Lung (tissue), 12 donors: Measurements from ENCODE around the gene IGDCC3. TPM values are rescaled to one million over a fixed set of nuclear protein-coding genes. Genes with fewer than 3 reads are reported as not detected.

Source experiments
- ATAC-seq: fragments of 200-7000 bp; cut with Tn5 transposase; one replicate; pipeline ENCODE4 v1.9.1; 2020; ENCODE audit warnings: moderate number of reproducible peaks; ENCODE audit not compliant: insufficient read depth, low FRiP score
- DNase-seq, 3 donors: peaks; one replicate each; pipeline ENCODE4 v3.0.0-alpha.2; 2013 to 2017
- H3K27ac ChIP-seq, 2 donors: one replicate each; pipeline ENCODE4 v1.5.1; 2013; ENCODE audit warnings: mild to moderate bottlenecking in 2 of 2, moderate library complexity in 2 of 2, control low read depth in 1 of 2, inconsistent platforms in 1 of 2, low read depth in 1 of 2, low read length in 1 of 2
- H3K27me3 ChIP-seq, 3 donors: one replicate each; pipeline ENCODE4 v1.5.1; 2013; ENCODE audit warnings: low read length in 2 of 3; ENCODE audit not compliant: control insufficient read depth in 3 of 3, insufficient read depth in 3 of 3
- H3K36me3 ChIP-seq, 4 donors: one replicate each; pipeline ENCODE4 v1.5.1; 2013; ENCODE audit warnings: low read length in 4 of 4, mild to moderate bottlenecking in 1 of 4, moderate library complexity in 1 of 4; ENCODE audit not compliant: control insufficient read depth in 4 of 4, insufficient read depth in 4 of 4
- H3K4me1 ChIP-seq, 5 donors: one replicate each; pipeline ENCODE4 v1.5.1; 2013; ENCODE audit warnings: low read length in 5 of 5, mild to moderate bottlenecking in 2 of 5, moderate library complexity in 1 of 5; ENCODE audit not compliant: control insufficient read depth in 5 of 5, insufficient read depth in 5 of 5
- H3K4me3 ChIP-seq: one replicate; pipeline ENCODE4 v1.5.1; 2013; ENCODE audit warnings: mild to moderate bottlenecking, control low read depth, moderate library complexity
- H3K9ac ChIP-seq, 2 donors: one replicate each; pipeline ENCODE4 v1.5.1; 2013; ENCODE audit warnings: low read length in 2 of 2, control low read depth in 1 of 2; ENCODE audit not compliant: insufficient read depth in 1 of 2
- H3K9me3 ChIP-seq, 4 donors: one replicate each; pipeline ENCODE4 v1.5.1; 2013; ENCODE audit warnings: low read length in 3 of 4, mild to moderate bottlenecking in 1 of 4, moderate library complexity in 1 of 4; ENCODE audit not compliant: control insufficient read depth in 4 of 4, insufficient read depth in 3 of 4
- CTCF ChIP-seq: IDR thresholded peaks from 2 replicates; pipeline ENCODE4 v1.5.1; 2012; ENCODE audit warnings: mild to moderate bottlenecking; ENCODE audit errors: control extremely low read depth, extremely low read depth
- WGBS, 2 donors: extraction: QIAGEN DNeasy Blood & Tissue Kit; methylation state at CpG; one replicate each; pipeline ENCODE4 v1.1.7; 2013; 5-methylcytosine and 5-hydroxymethylcytosine counted together
- polyA plus RNA-seq, 2 donors: library from polyadenylated mRNA; stranded (reverse); fragments of 200-250 nt; gene quantifications; one replicate each; pipeline ENCODE4 v1.2.1, GENCODE V29; 2013
- total RNA-seq, 2 donors: library from RNA; depleted of rRNA in 1 of 2; stranded (reverse); fragments of >200 nt in 1 of 2; gene quantifications; one replicate each; pipeline ENCODE4 v1.2.1, GENCODE V29; 2014 to 2021
- donor health status: control.
- donor health status: control.
- donor health status: Bipolar disorder and iron deficiency.
- donor health status: healthy.
- donor health status: DM: yes; HTN: yes; CAD: no.

The IGDCC3 gene
- total and polyA plus RNA-seq, 4 donors: 0.09 to 1.3 TPM; not detected in 2

- no peaks in the 10 kb centered on the region for H3K9me3 ChIP-seq
- ATAC-seq (no peak), DNase-seq (no peak)
- no peaks in the 10 kb centered on the region for H3K27me3 ChIP-seq
- no peak overlapping the region for H3K27ac ChIP-seq
- no peaks in the 10 kb centered on the region for H3K36me3 ChIP-seq
- no peak overlapping the region for H3K4me3 ChIP-seq
- peaks cover 0 to 17% (median 3%) of the 10 kb centered on the region in 5 donors for H3K4me1 ChIP-seq
- H3K9ac ChIP-seq: no peak overlapping the region
- TF ChIP-seq CTCF: no peak
- WGBS, 2 donors: 74 to 75% methylated on average over 3 of the region's 3 CpGs
Measured at GRCh38 chr15:65305776-65306175, 72.0 kb downstream of the IGDCC3 start.

- 53% methylated on average over 14 of the region's 14 CpGs for WGBS, 2 donors
- H3K9me3 ChIP-seq: no peaks in the 10 kb centered on the region
- no peaks in the 10 kb centered on the region for H3K27me3 ChIP-seq
- no peak for ATAC-seq
- no peak for TF ChIP-seq CTCF
- peak overlapping the region in 1 of 2 donors; percentile 96 for H3K9ac ChIP-seq
- peaks cover 0 to 16% (median 3%) of the 10 kb centered on the region in 5 donors for H3K4me1 ChIP-seq
- DNase-seq: no peak
- H3K36me3 ChIP-seq: no peaks in the 10 kb centered on the region
- H3K27ac ChIP-seq: peak overlapping the region; percentile 79 to 92
- H3K4me3 ChIP-seq: no peak overlapping the region
Measured at GRCh38 chr15:65305150-65305758, 72.5 kb downstream of the IGDCC3 start.

- WGBS, 2 donors: 0% methylated on average over 24 of the region's 24 CpGs
- ATAC-seq: peak; percentile 87
- TF ChIP-seq CTCF: peak; percentile 74
Measured at GRCh38 chr15:65304381-65305149, 73.2 kb downstream of the IGDCC3 start, which contains the start of gene RNU5B-1. Gene RNU5B-1, plus strand, starts transcription at chr15:65304677.

More at GRCh38 chr15:65304381-65305149, 73.2 kb downstream of the IGDCC3 start, which contains the start of gene RNU5B-1:
- peak; percentile 88 to 98 (median 97) for DNase-seq
- H3K4me3 ChIP-seq: no peak within 1 kb of the TSS
- peaks cover 0 to 11% (median 3%) of the 10 kb centered on the region in 5 donors for H3K4me1 ChIP-seq
- H3K27me3 ChIP-seq: no peaks in the 10 kb centered on the region
- peak within 1 kb of the TSS; percentile 87 to 96 for H3K9ac ChIP-seq
- H3K9me3 ChIP-seq: no peaks in the 10 kb centered on the region
- no peaks in the 10 kb centered on the region for H3K36me3 ChIP-seq
- H3K27ac ChIP-seq: peak within 1 kb of the TSS; percentile 92
